Choroid plexus epithelial cell (primary cell): Measurements from ENCODE around the gene TASL.
"Not testable (repeated sequence)": the region's sequence is repeated elsewhere in the genome, so short reads cannot be mapped to it uniquely, and the experiment has no call there.

Experiments
- DNase-seq: peaks from one replicate; pipeline ENCODE4 v3.0.0-alpha.2; 2010; ENCODE audit warnings: low read depth
- H3K4me3 ChIP-seq: 2 replicates; pipeline ENCODE4 v1.5.1; 2011; ENCODE audit warnings: low read depth, mild to moderate bottlenecking, control low read depth, low read length, moderate library complexity
- CTCF ChIP-seq: conservative IDR thresholded peaks from 2 replicates; pipeline ENCODE4 v1.5.1; 2011; ENCODE audit warnings: low read depth, mild to moderate bottlenecking, control low read depth, inconsistent platforms, low read length, moderate library complexity

TASL gene

GRCh38 chrX:30615229-30615628 lies 37.7 kb upstream of the TASL start:
- no peak for DNase-seq
- no peak for TF ChIP-seq CTCF
- H3K4me3 ChIP-seq: no peak overlapping the region

- TF ChIP-seq CTCF: no peak
Observed at GRCh38 chrX:30613721-30614120, 36.2 kb upstream of the TASL start.

GRCh38 chrX:30612250-30612655 lies 34.7 kb upstream of the TASL start:
- H3K4me3 ChIP-seq: no peak overlapping the region
- DNase-seq: no peak
- TF ChIP-seq CTCF: no peak

More at GRCh38 chrX:30613721-30614120, 36.2 kb upstream of the TASL start:
- no peak overlapping the region for H3K4me3 ChIP-seq
- DNase-seq: no peak

GRCh38 chrX:30610026-30610425 lies 32.5 kb upstream of the TASL start:
- H3K4me3 ChIP-seq: no peak overlapping the region
- TF ChIP-seq CTCF: no peak
- DNase-seq: no peak

- no peak overlapping the region for H3K4me3 ChIP-seq
- DNase-seq: no peak
- no peak for TF ChIP-seq CTCF
Observed at GRCh38 chrX:30607155-30607554, 29.6 kb upstream of the TASL start.

- H3K4me3 ChIP-seq, DNase-seq: not testable (repeated sequence)
Observed at GRCh38 chrX:30600269-30601176, 23.0 kb upstream of the TASL start.

- H3K4me3 ChIP-seq: no peak overlapping the region
- DNase-seq: no peak
- no peak for TF ChIP-seq CTCF
Observed at GRCh38 chrX:30597216-30598012, 19.8 kb upstream of the TASL start.
